Measurements from ENCODE around the gene LRRC32.

DNA sequence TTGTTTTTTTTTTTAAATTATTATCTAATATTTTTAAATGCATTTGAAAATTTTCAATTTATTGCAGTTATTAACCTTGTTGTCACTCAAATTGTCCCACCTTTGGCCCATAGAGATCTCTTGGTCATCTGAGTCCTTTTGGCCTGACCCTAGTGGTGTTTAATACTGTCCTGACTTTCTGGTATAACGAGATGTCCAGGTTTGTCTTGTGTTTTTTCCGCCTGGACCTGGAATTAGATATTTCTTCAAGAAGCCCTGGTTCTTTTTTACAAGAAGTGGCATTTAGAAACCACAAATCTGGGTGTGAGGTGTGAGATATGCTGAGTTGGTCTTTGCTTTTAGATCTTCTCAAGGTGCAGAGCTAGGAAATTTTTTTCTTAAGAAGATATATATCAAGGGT lies 38.1 kb downstream of the LRRC32 start:
- TF ChIP-seq POLR2A (IDR thresholded peaks at IDR 0.05; ENCODE audit: low read depth, low read length) (no peak), POLR2AphosphoS5 (IDR thresholded peaks at IDR 0.05; ENCODE audit: low read depth, low read length) (no peak), TAF1 (IDR thresholded peaks at IDR 0.05; ENCODE audit: borderline replicate concordance, low read depth, low read length) (no peak)
